Panc1 (cell line): ENCODE measurements around the gene KLHL30.

ENCODE experiments used
- CTCF ChIP-seq: fragments of 450-650 bp; IDR thresholded peaks from 2 replicates; pipeline ENCODE4 v1.5.1; 2017; ENCODE audit warnings: mild to moderate bottlenecking
- POLR2AphosphoS5 ChIP-seq: IDR thresholded peaks from 2 replicates; pipeline ENCODE4 v1.6.1; 2012; ENCODE audit warnings: mild to moderate bottlenecking, low read depth, low read length, moderate library complexity
- REST ChIP-seq, 2 experiments: IDR thresholded peaks; 2 replicates each; pipeline ENCODE4 v1.6.1; 2011 to 2012; ENCODE audit warnings: low read depth in 2 of 2, control low read depth in 1 of 2, low read length in 1 of 2, mild to moderate bottlenecking in 1 of 2, moderate library complexity in 1 of 2; ENCODE audit not compliant: insufficient read depth in 1 of 2
- TCF7L2 ChIP-seq: IDR thresholded peaks from 2 replicates; pipeline ENCODE4 v1.6.1; 2011; ENCODE audit warnings: mild to moderate bottlenecking, low read depth, low read length, inconsistent platforms

- TF ChIP-seq CTCF (no peak), TCF7L2 (no peak), REST (IDR thresholded peaks at IDR 0.05; ENCODE audit: insufficient read depth in 1 of 2, low read depth in 2 of 2, low read length in 1 of 2) (no peak), POLR2AphosphoS5 (no peak)
Observed at GRCh38 chr2:238137885-238138284, 583 bp upstream of the KLHL30 start.
